Amygdala (tissue), 56 donors: ENCODE measurements around the gene CPT1C.
A peak's percentile ranks its signal among the peaks of the same experiment; 100 is the strongest.
"Not testable (repeated sequence)": the region's sequence is repeated elsewhere in the genome, so short reads cannot be mapped to it uniquely, and the experiment has no call there.

Experiments
- DNase-seq, 56 donors: peaks; one replicate each; lab custom pipeline; 2025; lab: John Stamatoyannopoulos, UW

CPT1C gene

GRCh38 chr19:49696115-49696514 is 5.2 kb downstream of the CPT1C start:
- no peak for DNase-seq

DNA sequence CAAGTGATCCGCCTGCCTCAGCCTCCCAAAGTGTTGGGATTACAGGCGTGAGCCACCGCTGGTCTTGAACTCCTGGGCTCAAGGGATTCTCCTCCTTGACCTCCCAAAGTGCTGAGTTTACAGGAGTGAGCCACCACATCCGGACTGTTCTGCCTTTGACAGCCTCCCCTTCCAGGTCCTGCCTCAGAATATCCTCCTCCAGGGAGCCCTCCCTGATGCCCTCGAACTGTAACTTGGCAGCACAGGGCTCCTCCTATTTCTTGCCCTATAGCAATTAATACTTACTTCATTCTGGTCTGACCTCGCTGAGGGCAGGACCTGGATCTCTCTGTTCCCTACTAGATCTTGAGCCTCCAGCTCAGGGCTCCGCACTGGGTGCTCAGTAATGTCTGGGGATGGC is 5.9 kb downstream of the CPT1C start:
- no peak for DNase-seq

GRCh38 chr19:49699364-49699763 is 8.4 kb downstream of the CPT1C start:
- DNase-seq = no peak

DNA sequence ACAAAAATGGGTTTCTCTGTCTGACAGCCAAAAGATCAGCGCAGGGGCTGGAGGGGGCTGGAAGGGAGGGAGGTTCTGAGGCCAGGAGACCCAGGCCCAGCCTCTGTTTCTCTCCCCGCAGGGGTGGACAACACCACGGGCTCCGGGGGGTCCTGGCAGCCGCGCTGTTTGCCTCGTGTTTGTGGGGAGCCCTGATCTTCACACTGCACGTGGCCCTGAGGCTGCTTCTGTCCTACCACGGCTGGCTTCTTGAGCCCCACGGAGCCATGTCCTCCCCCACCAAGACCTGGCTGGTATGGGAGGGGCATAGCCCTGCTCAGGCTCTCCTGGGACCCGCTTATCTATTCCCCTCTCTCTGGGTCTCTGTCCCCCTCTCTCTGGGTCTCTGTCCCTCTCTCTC is 9.6 kb downstream of the CPT1C start:
- no peak for DNase-seq

DNA sequence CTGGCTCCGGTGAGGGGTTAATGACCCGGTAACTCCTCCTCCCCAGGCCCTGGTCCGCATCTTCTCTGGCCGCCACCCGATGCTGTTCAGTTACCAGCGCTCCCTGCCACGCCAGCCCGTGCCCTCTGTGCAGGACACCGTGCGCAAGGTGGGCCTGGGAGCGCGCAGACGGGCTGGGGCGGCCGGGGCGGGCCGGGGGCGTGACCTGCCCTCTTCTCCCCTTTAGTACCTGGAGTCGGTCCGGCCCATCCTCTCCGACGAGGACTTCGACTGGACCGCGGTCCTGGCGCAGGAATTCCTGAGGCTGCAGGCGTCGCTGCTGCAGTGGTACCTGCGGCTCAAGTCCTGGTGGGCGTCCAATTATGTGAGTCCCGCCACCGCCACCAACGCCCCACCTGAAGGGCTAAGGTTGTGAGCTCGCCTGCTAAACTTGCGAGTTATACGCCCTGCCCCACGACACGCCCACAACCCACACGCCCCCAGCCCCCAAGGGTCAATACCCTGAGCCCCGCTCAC is 10.4 kb downstream of the CPT1C start:
- DNase-seq = no peak

GRCh38 chr19:49704888-49705642 is 14.1 kb downstream of the CPT1C start:
- DNase-seq = no peak

DNA sequence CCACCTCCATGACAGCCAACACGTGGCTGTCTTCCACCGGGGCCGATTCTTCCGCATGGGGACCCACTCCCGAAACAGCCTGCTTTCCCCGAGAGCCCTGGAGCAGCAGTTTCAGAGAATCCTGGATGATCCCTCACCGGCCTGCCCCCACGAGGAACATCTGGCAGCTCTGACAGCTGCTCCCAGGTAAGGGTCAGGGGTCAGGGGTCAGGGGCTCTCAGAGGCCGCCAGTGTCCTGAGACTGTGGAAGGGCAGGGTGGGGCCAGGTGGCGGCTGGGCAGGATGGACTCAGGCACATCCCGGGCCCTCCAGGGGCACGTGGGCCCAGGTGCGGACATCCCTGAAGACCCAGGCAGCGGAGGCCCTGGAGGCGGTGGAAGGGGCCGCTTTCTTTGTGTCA is 15.0 kb downstream of the CPT1C start:
- no peak for DNase-seq

DNA sequence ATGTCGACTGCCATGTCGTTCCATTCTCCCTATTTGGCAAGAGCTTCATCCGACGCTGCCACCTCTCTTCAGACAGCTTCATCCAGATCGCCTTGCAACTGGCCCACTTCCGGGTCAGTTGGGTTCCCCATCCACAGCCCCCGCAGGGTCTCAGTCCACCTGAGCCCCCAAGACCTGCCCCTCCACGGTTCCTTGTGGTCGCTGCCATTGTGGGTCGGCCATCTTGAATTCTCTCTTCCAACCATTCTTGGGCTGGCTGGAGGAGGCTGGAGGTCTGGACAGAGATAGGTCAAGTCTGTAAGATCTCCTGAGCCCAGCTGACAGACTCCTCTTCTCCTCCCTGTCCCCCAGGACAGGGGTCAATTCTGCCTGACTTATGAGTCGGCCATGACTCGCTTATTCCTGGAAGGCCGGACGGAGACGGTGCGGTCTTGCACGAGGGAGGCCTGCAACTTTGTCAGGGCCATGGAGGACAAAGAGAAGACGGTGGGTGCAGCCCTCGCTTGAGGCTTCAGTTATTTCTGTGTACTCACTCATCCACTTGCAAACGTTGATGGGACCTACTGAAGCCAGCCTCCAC is 19.5 kb downstream of the CPT1C start:
- DNase-seq = no peak

- peak in 6 of 56 donors; percentile 12 to 27 (median 24) for DNase-seq
These were observed 21.5 kb downstream of the CPT1C start for GRCh38 chr19:49712397-49712859.

GRCh38 chr19:49713236-49713845 is 22.4 kb downstream of the CPT1C start:
- DNase-seq = no peak

- no peak for DNase-seq
These were observed 25.2 kb downstream of the CPT1C start for GRCh38 chr19:49716154-49716553.

- peak in 1 of 56 donors; percentile 5 for DNase-seq
These were observed 27.6 kb downstream of the CPT1C start for GRCh38 chr19:49718511-49718910.

- no peak for DNase-seq
These were observed 28.1 kb downstream of the CPT1C start for GRCh38 chr19:49718991-49719390.

GRCh38 chr19:49719420-49719819 is 28.5 kb downstream of the CPT1C start:
- DNase-seq = not testable (repeated sequence)

DNA sequence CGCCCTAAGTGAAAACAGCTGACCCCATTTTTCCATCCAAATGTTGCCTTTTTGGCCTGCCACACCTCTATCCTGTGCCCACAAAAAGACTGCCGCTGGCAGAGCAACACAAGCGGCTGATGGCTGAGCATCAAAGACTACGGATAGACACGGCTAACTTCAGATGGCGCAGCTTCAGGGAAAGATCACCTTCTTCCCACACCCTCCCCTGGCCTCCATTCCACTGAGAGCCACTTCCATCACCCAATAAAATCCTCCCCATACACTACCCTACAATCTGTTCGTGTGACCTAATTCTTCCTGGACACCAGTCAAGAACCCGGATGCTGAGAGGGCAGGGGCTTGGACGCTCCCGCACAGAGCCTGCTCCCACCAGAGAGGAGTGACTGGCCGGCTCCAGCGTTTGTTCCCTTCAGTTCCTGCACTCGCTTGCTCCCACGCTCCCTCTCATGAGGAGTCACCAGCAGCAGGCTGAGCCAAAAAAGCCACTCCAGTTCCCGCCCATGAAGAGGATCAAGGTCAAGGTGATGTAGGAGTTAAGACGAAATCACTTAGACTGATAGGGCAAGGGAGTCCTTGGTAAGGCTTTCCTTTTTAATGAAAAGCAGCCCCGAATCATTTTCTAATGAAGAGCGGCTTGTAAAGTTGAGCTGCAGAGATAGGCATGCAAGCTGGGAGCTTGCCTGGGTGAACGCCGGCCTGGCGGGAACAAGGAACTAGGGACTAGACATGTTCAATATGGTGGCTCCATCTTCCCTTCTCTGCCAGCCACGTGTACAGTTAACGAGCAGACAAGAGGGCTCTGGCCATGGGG is 36.5 kb downstream of the CPT1C start:
- DNase-seq = peak in 4 of 56 donors; percentile 5 to 28 (median 10)

- DNase-seq = no peak
These were observed 39.2 kb downstream of the CPT1C start for GRCh38 chr19:49730166-49730565.

GRCh38 chr19:49738268-49738667 is 47.4 kb downstream of the CPT1C start:
- DNase-seq = no peak

DNA sequence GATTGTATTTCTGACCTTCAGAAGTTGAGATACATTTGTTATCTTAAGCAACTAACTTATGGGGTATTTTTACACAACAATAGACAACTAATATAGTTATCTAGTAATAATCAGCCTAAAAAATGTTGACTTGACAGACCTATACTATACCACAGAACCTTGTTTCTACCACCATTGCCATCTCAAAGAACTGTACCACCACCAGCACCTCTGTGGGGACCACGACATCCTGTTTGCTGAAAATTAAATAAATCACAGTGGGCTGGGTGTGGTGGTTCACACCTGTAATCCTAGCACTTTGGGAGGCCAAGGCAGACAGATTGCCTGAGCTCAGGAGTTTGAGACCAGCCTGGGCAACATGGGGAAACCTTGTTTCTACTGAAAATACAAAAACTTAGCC is 48.2 kb downstream of the CPT1C start:
- no peak for DNase-seq

DNA sequence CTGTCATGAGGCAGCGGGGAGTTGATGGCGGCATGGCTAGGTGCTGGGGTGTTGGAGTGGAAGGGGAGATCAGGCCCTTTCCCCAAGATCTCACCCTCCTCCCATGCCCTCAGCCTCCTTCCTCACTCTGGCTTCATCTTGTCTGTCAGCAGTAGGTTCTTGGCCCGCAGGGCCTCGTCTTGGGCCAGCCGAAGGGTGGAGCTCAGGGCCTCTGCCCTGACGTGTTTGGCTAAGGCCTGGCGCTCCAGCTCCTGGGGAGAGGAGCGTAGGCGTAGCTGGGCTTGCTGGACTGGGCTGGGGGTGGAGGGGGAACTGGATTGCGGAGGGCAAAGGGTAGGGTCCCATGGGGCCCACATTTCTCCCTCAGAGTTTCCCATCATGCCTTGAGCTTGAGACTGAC is 49.0 kb downstream of the CPT1C start:
- DNase-seq = no peak

- DNase-seq = no peak
These were observed 50.4 kb downstream of the CPT1C start for GRCh38 chr19:49741210-49741844.
